Measurements from ENCODE around the gene NEDD4L.

NEDD4L gene

DNA sequence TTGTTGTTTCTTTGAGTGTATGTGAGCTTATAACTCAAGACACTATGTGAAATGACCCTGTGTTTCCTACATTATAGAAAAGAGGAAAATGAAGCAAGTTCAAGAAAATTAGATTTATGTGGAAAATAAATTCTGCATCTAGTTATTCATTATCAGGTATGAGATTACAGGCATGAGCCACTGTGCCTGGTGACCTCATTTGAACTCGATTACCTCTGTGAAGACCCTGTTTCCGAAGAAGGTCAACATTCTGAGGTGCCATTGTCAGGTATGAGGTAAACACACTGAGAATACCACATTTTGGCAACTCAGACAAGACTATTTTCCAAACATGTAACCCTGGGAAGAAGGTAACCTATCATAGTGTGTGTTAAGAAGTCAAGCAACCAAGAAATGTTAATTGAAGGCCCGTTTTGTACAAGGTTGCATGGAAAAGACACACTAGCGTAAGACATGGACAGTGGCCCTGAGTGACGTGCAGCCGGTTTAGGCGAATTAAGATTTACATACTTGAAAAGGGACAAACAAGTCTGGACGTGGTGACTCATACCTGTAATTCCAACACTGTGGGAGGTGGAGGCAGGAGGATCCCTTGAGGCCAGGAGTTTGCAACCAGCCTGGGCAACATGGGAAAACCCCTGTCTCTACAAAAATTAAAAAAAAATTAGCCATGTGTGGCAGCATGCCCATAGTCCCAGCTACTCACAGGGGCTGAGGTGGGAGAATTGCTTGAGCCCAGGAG is 186.6 kb downstream of the NEDD4L start:
- DNase-seq = no peak

DNA sequence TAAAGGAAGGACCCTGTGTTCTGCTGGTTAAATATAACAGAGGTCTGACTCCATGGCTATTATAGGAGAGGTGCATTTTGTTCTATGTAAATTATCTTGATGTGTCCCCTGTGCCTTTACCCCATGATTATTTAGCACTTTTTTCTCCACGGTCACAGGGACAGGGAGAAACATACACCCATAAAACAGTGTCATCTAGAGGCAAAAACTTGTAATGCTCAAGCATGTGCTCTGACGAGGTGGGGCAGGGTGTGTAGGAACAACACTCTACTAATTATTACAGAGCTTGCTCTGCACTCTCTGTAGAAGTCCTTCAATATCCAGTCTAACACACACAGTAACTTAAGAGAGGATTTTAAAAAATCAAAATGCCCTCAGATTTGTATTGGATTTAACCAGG is 187.9 kb downstream of the NEDD4L start:
- no peak for DNase-seq

DNA sequence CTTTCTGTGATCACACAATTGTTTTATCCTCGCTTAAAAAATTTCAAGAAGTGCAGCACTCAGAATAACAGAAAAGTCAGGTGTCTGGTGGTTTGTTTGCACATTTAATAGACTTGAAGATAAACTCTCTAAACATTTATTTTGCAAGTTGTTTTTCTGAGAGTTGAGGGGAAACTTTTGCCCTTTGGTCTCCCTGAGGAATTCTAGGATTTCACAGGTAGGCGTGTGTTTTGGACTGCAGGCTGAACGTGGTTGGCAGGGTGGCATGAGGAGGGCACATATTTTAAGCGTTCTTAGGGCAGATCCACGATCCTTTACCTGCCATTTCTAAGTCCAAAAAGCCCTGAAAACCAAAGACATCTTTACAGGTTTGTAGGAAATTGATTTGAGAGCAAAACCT is 188.6 kb downstream of the NEDD4L start:
- DNase-seq = no peak

GRCh38 chr18:58234359-58234741 is 190.3 kb downstream of the NEDD4L start:
- DNase-seq = no peak

DNA sequence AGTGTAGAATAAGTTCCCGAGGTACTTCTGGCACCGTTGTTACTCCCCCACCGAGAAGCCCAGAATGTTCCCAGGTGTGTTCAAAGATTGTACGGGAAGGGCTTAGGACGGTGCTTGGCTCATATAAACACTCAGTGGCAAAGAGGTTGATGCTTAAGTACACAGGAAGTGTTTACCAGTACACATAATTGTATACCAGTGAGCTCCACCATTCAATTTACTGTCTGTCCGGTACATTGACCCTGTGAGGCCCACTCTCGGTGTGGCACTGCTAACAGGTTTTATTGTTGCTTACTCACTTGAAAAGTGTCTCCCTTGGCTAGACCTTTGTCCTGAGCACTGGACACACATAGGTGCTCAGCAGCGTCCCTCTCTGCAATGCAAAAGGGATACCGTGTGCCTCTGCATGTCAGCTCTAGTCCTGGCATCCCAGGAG is 191.0 kb downstream of the NEDD4L start:
- no peak for DNase-seq

DNA sequence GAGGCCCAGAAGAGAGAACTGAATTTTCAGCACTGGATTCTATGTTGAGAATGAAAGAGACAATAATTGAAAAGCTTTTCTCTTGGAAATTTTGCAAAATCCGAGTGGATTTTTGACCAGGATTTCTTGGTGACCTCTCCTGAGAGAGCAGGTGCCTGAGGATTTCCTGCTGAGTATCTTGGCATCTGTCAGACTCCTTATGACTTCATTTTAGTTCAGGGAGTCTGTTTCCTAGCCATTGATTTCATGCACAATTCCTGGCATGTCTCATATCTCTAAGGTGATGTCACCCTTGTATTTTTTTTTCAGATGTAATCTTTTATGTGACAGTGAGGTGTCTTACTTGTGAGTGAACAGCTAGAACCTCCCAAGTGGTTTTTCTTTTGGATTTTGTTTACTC is 195.9 kb downstream of the NEDD4L start:
- DNase-seq = no peak

DNA sequence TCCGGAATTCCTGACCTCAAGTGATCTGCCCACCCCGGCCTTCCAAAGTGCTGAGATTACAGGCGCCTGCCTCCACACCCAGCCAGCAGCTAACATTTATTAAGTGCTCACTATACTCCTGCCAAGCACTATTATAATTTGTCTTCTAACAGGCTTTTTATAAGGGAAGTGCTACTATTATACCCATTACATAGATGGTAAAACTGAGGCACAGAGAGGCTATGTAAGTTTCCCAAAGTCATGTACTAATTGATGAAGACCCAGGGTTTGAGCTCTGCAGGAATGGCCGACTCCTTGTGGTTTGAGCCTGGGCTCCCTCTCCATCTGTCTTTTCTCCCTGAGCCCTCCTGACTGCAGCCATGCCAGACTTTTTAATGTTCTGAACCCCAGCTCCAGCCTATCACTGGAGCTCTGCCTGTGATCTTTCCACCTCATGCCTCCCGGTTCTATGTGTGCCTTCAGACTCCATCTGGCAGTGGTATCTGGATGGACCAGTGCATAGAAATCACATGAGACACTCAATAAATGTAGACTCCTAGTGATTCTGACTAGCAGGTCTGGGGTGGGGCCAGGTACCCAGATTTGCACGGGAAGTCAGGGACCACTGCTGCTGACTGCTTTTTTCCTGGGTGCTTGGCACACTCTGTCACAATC is 197.1 kb downstream of the NEDD4L start:
- DNase-seq = no peak

GRCh38 chr18:58241877-58242276 is 197.9 kb downstream of the NEDD4L start:
- DNase-seq = peak in 1 of 51 donors; percentile 47

DNA sequence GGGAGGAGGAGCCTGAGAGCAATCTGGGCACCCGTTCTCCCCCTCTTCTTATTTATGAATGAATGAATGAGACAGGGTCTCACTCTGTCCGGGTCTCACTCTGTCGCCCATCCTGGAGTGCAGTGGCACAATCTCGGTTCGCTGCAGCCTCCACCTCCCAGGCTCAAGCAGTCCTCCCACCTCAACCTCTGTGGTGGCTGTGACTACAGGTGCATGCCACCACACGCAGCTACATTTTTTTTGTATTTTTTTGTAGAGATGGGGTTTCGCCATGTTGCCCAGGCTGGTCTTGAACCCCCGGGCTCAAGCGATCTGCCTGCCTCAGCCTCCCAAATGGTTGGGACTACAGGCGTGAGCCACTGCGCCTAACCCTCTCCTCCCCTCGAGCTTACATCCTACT is 198.4 kb downstream of the NEDD4L start:
- DNase-seq = no peak

GRCh38 chr18:58242968-58243367 is 198.9 kb downstream of the NEDD4L start:
- no peak for DNase-seq

- DNase-seq = no peak
Measured at GRCh38 chr18:58243401-58243800, 199.4 kb downstream of the NEDD4L start.

- peak in 38 of 51 donors; percentile 8 to 73 (median 31) for DNase-seq
Measured at GRCh38 chr18:58247363-58247834, 203.4 kb downstream of the NEDD4L start.

- no peak for DNase-seq
Measured at GRCh38 chr18:58249712-58250111, 205.7 kb downstream of the NEDD4L start.

- DNase-seq = no peak
Measured at GRCh38 chr18:58251416-58251815, 207.4 kb downstream of the NEDD4L start.

- DNase-seq = no peak
Measured at GRCh38 chr18:58252166-58252565, 208.1 kb downstream of the NEDD4L start.

DNA sequence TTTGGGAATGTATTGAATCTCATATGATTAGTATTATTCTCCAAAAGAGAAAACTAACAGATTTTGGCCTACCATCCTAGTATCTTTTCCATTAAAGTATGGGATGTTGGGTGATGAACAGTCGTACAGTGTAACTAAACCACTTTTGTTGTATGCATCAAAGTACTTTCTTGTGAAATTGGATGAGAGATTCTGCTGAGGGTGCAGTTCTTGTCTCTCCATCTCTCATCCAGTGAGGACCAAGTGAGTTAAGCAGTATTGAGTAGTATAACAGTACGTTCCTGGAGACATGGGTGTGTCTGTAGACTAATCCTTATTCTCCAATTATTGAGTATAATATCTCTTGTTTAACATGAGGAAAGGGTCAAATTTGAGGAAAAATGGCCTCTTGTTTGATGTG is 209.3 kb downstream of the NEDD4L start:
- no peak for DNase-seq

- no peak for DNase-seq
Measured at GRCh38 chr18:58253871-58254270, 209.8 kb downstream of the NEDD4L start.

DNA sequence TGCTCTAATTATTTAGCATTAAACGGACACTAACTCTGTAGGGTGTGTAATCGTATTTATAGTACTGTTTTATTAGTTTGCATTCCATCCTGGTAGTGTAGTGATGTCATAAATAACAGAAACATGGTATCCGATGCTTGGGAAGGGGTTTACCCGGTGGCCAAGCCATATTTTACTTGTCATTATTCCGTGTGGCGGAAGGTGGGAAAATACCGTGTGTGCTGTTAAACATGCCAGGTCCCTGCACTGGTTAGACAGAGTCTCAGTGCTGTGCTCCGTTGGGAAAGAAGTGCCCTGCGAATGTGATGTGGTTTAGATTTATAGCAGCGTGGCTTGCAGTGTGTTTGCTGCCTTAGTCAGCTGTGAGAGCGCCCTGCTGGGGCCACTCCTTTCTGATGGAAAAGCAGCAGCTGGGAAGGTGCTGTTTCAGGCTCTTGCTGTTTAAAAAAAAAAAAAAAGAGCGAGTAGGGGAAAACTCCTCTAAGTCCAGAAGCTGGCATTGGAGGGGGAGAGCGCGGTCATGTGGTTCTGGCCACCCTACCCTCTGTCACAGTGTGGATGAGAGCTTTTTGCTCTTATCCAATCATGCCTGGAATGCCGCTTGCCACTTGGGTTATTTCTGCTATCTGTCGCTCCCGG is 211.0 kb downstream of the NEDD4L start:
- no peak for DNase-seq

DNA sequence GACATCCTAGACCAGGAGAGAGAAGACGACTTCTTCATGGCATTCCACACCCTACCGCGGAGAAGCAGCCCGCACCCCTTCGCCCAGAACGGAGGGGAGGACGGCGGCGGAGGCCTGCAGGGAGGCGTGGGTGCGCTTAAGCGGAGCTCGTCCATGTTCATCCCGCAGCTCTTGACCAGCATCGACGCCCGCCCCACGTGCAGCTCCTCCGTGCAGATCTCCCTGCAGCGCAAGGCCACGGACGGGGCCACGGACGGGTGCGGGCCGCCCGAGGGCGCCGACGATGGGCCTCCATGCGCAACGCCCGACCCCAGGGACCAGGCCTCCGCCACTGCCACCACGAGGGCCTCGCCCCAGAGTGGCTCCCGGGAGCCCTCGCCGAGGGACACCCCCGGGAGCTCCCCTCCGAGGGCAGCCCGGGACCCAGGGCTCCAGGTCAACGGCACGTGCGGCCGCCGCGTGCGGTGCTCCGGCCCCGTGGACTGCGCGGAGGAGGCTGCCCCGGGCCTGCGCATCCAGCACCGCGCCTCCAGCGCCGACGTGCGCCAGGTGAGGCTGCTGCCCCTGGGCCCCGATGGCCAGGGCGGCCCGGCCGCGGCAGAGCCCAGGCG is 211.8 kb downstream of the NEDD4L start:
- no peak for DNase-seq

- DNase-seq = no peak
Measured at GRCh38 chr18:58256316-58257080, 212.5 kb downstream of the NEDD4L start.

GRCh38 chr18:58257461-58257860 is 213.4 kb downstream of the NEDD4L start:
- DNase-seq = no peak

All from hypothalamus (tissue), 51 donors.